A673 (cell line): ENCODE measurements around the gene MAP3K3. TPM values are rescaled to one million over a fixed set of nuclear protein-coding genes. Genes with fewer than 3 reads are reported as not detected.

Experiments used
- Bru-seq: library from RNA; stranded (reverse); fragments of 400-500 nt; gene quantifications from one replicate; lab custom pipeline; 2021; lab: Mats Ljungman, UMichigan
- BruChase-seq, 2 experiments: library from RNA; stranded (reverse); fragments of 400-500 nt; gene quantifications; one replicate each; lab custom pipeline; 2021; lab: Mats Ljungman, UMichigan
- BruUV-seq: library from RNA; stranded (reverse); fragments of 400-500 nt; replicated peaks from 2 replicates; lab custom pipeline; 2021; lab: Mats Ljungman, UMichigan
- CTCF ChIA-PET: fragments of 300-600 bp; sonication (Branson Sonifier 250); formaldehyde crosslinking; loops from one replicate; lab custom pipeline; 2022; ENCODE audit warnings: antibody characterized with exemption; lab: Charles Lee
- POLR2A ChIA-PET: fragments of 300-600 bp; sonication (Branson Sonifier 250); formaldehyde crosslinking; loops from one replicate; lab custom pipeline; 2022; ENCODE audit warnings: antibody characterized with exemption; ENCODE audit not compliant: low non-redundant PET; lab: Charles Lee
- DNase-seq: peaks from one replicate; pipeline ENCODE4 v3.0.0-alpha.2; 2015; ENCODE audit warnings: low spot score
- H3K27ac ChIP-seq: fragments of 200-600 bp; sonication (generic); 2 replicates; pipeline ENCODE4 v1.5.1; 2016; ENCODE audit warnings: mixed run types, low read depth, mild to moderate bottlenecking, mixed read lengths, antibody characterized with exemption, low read length; ENCODE audit not compliant: poor library complexity, severe bottlenecking
- H3K27me3 ChIP-seq: fragments of 200-600 bp; sonication (generic); replicated peaks from 2 replicates; pipeline ENCODE4 v1.6.1; 2017; ENCODE audit warnings: mixed run types, low read depth, mild to moderate bottlenecking, mixed read lengths, antibody characterized with exemption, low read length; ENCODE audit not compliant: insufficient read depth, poor library complexity
- H3K36me3 ChIP-seq: fragments of 200-600 bp; sonication (generic); 2 replicates; pipeline ENCODE4 v1.6.1; 2016; ENCODE audit warnings: mixed run types, mild to moderate bottlenecking, mixed read lengths, antibody characterized with exemption, low read length; ENCODE audit not compliant: insufficient read depth, poor library complexity, severe bottlenecking
- H3K4me1 ChIP-seq: fragments of 200-600 bp; sonication (generic); 2 replicates; pipeline ENCODE4 v1.6.1; 2017; ENCODE audit warnings: mixed run types, mild to moderate bottlenecking, mixed read lengths, antibody characterized with exemption, low read length; ENCODE audit not compliant: insufficient read depth, poor library complexity, severe bottlenecking
- H3K4me3 ChIP-seq: fragments of 200-600 bp; sonication (generic); 2 replicates; pipeline ENCODE4 v1.5.1; 2016; ENCODE audit warnings: low read depth, mixed run types, mild to moderate bottlenecking, mixed read lengths, low read length; ENCODE audit not compliant: poor library complexity, severe bottlenecking
- H3K9me3 ChIP-seq: fragments of 200-600 bp; sonication (generic); 2 replicates; pipeline ENCODE4 v1.6.1; 2016; ENCODE audit warnings: mixed run types, low read depth, mild to moderate bottlenecking, mixed read lengths, antibody characterized with exemption, low read length; ENCODE audit not compliant: poor library complexity, severe bottlenecking
- CTCF ChIP-seq: fragments of 300-800, 200-600 bp; sonication (generic); conservative IDR thresholded peaks from 2 replicates; pipeline ENCODE4 v1.5.1; 2017; ENCODE audit warnings: low read depth, mild to moderate bottlenecking, antibody characterized with exemption, low read length, moderate library complexity, mixed read lengths
- EZH2 ChIP-seq: fragments of 200-600 bp; sonication (generic); IDR thresholded peaks from 2 replicates; pipeline ENCODE4 v1.6.1; 2017; ENCODE audit warnings: borderline replicate concordance, low read depth, mild to moderate bottlenecking, mixed read lengths, antibody characterized with exemption, low read length; ENCODE audit not compliant: poor library complexity, severe bottlenecking
- intact Hi-C: fragments of 100-400 bp; cut with micrococcal nuclease; formaldehyde crosslinking; loops from one replicate; pipeline ENCODE4 v1.10.0; 2022; ENCODE audit not compliant: unreplicated experiment
- long read RNA-seq: library from polyadenylated mRNA; stranded (forward); transcript quantifications from one replicate; pipeline ENCODE4 v2.0.0, GENCODE V29; 2022
- total RNA-seq: library from RNA; stranded (reverse); gene quantifications from 2 replicates; pipeline ENCODE4 v1.2.3, GENCODE V29; 2021

The MAP3K3 gene
- total RNA-seq (25.9 and 27.8 TPM in 2 replicates), Bru-seq, nascent RNA (percentile 63 among the genes with signal in this experiment), BruChase-seq, experiment 1, labeled RNA remaining after a 2-hour chase (percentile 66 among the genes with signal in this experiment), BruChase-seq, experiment 2, labeled RNA remaining after a 6-hour chase (percentile 65 among the genes with signal in this experiment)
- long read RNA-seq, full-length matches to known transcripts = 27 of 55 reads
- long read RNA-seq, partial matches to known transcripts = 1 of 55 reads
- long read RNA-seq, other reads (novel, unspliced or antisense) = 27 of 55 reads

GRCh38 chr17:63621684-63622573 lies at the start of gene MAP3K3:
Gene MAP3K3, plus strand, starts transcription at chr17:63622417. Its CDS starts 343 bp downstream, at chr17:63622760.
- ChIA-PET POLR2A (interaction anchor here (0.6 to 0.7 kb wide), 2 partner anchors 192 to 877 kb away, joined by 5 to 15 read pairs; no protein-coding TSS in a partner anchor), CTCF (interaction anchor here (1.0 to 1.4 kb wide), 4 partner anchors 10 to 212 kb away, joined by 3 to 18 read pairs (median 4); no protein-coding TSS in a partner anchor)
- peak within 1 kb of the TSS; percentile 80 for H3K27ac ChIP-seq
- DNase-seq = peak; percentile 100
- TF ChIP-seq CTCF (no peak), EZH2 (no peak)
- H3K9me3 ChIP-seq = no peaks in the 10 kb centered on the region
- peaks cover 14% of the 10 kb centered on the region for H3K4me1 ChIP-seq
- no TSS peak for BruUV-seq
- intact Hi-C loops = loop anchor here (5.0 kb wide), 2 partner anchors 55 to 75 kb away; no protein-coding TSS in a partner anchor
- no peaks in the 10 kb centered on the region for H3K36me3 ChIP-seq
- H3K27me3 ChIP-seq = no peaks in the 10 kb centered on the region
- peak within 1 kb of the TSS; percentile 75 for H3K4me3 ChIP-seq

DNA sequence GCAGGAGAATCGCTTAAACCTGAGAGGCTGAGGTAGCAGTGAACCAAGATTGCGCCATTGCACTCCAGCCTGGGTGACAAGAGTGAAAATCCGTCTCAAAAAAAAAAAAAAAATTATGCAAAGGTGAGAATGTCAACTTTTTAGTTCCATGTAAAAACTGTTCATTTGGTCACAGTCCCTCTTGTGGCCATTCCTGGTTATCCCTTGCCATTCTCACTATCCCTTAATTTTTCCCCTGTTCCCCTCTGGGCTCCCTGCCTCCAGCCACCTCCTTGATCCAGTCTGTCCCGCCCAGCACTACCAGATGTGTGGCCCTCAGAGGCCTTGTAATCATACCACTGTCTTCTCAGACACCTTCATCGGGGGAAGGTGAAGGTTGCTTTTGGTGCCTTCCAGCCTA lies 48.6 kb upstream of the MAP3K3 start:
- Histone ChIP-seq H3K4me3 (no peak overlapping the region), H3K4me1 (peaks cover 3% of the 10 kb centered on the region), H3K36me3 (no peaks in the 10 kb centered on the region), H3K9me3 (no peaks in the 10 kb centered on the region), H3K27me3 (no peaks in the 10 kb centered on the region), H3K27ac (no peak overlapping the region)
- ChIA-PET POLR2A (no interaction called here), CTCF (interaction anchor here (2.5 kb wide), 1 partner anchor 148 kb away, joined by 10 read pairs; no protein-coding TSS in a partner anchor)
- peak; percentile 37 for TF ChIP-seq CTCF
- no peak for TF ChIP-seq EZH2
- BruUV-seq = no TSS peak
- intact Hi-C loops = no loop called here
- DNase-seq = no peak

- no peak for DNase-seq
- CTCF ChIA-PET = interaction anchor here (0.7 kb wide), 1 partner anchor 10 kb away, joined by 4 read pairs; no protein-coding TSS in a partner anchor
- intact Hi-C loops = no loop called here
Observed at GRCh38 chr17:63578027-63578768, 44.0 kb upstream of the MAP3K3 start.

More at GRCh38 chr17:63578027-63578768, 44.0 kb upstream of the MAP3K3 start:
- Histone ChIP-seq H3K4me3 (no peak overlapping the region), H3K4me1 (no peaks in the 10 kb centered on the region), H3K27ac (no peak overlapping the region), H3K9me3 (no peaks in the 10 kb centered on the region), H3K36me3 (peaks cover 23% of the 10 kb centered on the region), H3K27me3 (no peaks in the 10 kb centered on the region)
- POLR2A ChIA-PET = no interaction called here
- TF ChIP-seq EZH2 (no peak), CTCF (no peak)
- no TSS peak for BruUV-seq
